Right atrium auricular region (tissue), 2 donors: Measurements from ENCODE around the gene RNF125. TPM values are rescaled to one million over a fixed set of nuclear protein-coding genes. Genes with fewer than 3 reads are reported as not detected.

Experiments used
- DNase-seq: peaks from one replicate; pipeline ENCODE4 v3.0.0-alpha.2; 2019; ENCODE audit warnings: low spot score
- H3K27ac ChIP-seq, 2 donors: fragments of 200-600 bp; sonication (generic); 1 replicate in 1 of 2; 2 replicates in 1 of 2; pipeline ENCODE4 v1.5.1; 2016 to 2019
- H3K27me3 ChIP-seq, 2 donors: fragments of 200-600 bp; sonication (generic); one replicate each; pipeline versions ENCODE4 v1.5.1 to v1.6.0; 2017 to 2019
- H3K36me3 ChIP-seq: fragments of 200-600 bp; sonication (generic); one replicate; pipeline ENCODE4 v1.5.1; 2016
- H3K4me1 ChIP-seq, 2 donors: fragments of 200-600 bp; sonication (generic); one replicate each; pipeline versions ENCODE4 v1.5.1 to v1.6.0; 2017 to 2019
- H3K4me3 ChIP-seq, 2 donors: fragments of 200-600 bp; sonication (generic); 1 replicate in 1 of 2; 2 replicates in 1 of 2; pipeline ENCODE4 v1.5.1; 2017 to 2019; ENCODE audit warnings: mild to moderate bottlenecking in 1 of 2, moderate library complexity in 1 of 2
- H3K9me3 ChIP-seq, 2 donors: fragments of 200-600 bp; sonication (generic); one replicate each; pipeline ENCODE4 v1.5.1; 2019
- total RNA-seq, 2 donors: library from RNA; depleted of rRNA; stranded (reverse); fragments of >200 nt; gene quantifications; one replicate each; pipeline ENCODE4 v1.1.0, GENCODE V29; 2016
- TF ChIP-seq, protein P1 (sequence below), 2 donors: fragments of 200-600 bp; sonication (generic); IDR thresholded peaks; one replicate each; pipeline ENCODE4 v1.5.1; 2019; ENCODE audit warnings: antibody characterized with exemption in 2 of 2

RNF125 gene
- total RNA-seq, 2 donors from 2014 or later: 1.7 to 5.6 TPM

- no peaks in the 10 kb centered on the region for H3K36me3 ChIP-seq
- no peak overlapping the region for H3K27ac ChIP-seq
- H3K9me3 ChIP-seq: peaks cover 0 to 12% of the 10 kb centered on the region in 2 donors
- TF ChIP-seq, protein P1, sequence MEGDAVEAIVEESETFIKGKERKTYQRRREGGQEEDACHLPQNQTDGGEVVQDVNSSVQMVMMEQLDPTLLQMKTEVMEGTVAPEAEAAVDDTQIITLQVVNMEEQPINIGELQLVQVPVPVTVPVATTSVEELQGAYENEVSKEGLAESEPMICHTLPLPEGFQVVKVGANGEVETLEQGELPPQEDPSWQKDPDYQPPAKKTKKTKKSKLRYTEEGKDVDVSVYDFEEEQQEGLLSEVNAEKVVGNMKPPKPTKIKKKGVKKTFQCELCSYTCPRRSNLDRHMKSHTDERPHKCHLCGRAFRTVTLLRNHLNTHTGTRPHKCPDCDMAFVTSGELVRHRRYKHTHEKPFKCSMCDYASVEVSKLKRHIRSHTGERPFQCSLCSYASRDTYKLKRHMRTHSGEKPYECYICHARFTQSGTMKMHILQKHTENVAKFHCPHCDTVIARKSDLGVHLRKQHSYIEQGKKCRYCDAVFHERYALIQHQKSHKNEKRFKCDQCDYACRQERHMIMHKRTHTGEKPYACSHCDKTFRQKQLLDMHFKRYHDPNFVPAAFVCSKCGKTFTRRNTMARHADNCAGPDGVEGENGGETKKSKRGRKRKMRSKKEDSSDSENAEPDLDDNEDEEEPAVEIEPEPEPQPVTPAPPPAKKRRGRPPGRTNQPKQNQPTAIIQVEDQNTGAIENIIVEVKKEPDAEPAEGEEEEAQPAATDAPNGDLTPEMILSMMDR (IDR thresholded peaks at IDR 0.05): no peak
- peaks cover 0 to 5% of the 10 kb centered on the region in 2 donors for H3K4me1 ChIP-seq
- DNase-seq: no peak
- no peaks in the 10 kb centered on the region for H3K27me3 ChIP-seq
- no peak overlapping the region for H3K4me3 ChIP-seq
These were observed 40.0 kb upstream of the RNF125 start for GRCh38 chr18:31978616-31979015.

- Histone ChIP-seq H3K4me3 (no peak overlapping the region), H3K27ac (no peak overlapping the region), H3K27me3 (no peaks in the 10 kb centered on the region), H3K9me3 (peaks cover 0 to under 1% of the 10 kb centered on the region in 2 donors), H3K36me3 (no peaks in the 10 kb centered on the region), H3K4me1 (peaks cover 0 to 7% of the 10 kb centered on the region in 2 donors)
- no peak for DNase-seq
- TF ChIP-seq, protein P1 (IDR thresholded peaks at IDR 0.05): no peak
These were observed 38.9 kb upstream of the RNF125 start for GRCh38 chr18:31979714-31980113.

DNA sequence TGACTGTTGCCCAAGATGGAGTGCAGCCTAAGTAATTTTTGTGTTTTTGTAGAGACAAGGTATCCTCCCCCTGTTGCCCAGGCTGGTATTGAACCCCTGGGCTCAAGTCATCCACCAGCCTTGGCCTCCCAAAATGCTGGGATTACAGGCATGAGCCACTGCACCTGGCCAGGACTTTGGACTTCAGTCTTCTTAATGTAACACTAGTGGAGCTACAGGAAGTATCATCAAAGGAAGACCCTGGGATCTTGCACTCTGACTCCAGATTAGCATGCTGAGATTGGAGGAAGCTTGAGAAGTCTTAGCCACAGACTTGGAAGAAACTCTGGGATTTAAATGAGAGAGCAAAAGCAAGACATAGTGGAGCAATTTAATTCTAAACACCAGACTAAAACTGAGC lies 37.8 kb upstream of the RNF125 start:
- Histone ChIP-seq H3K4me3 (no peak overlapping the region), H3K4me1 (peaks cover 0 to 7% of the 10 kb centered on the region in 2 donors), H3K36me3 (no peaks in the 10 kb centered on the region), H3K27ac (no peak overlapping the region), H3K9me3 (no peaks in the 10 kb centered on the region), H3K27me3 (no peaks in the 10 kb centered on the region)
- DNase-seq: no peak
- TF ChIP-seq, protein P1 (IDR thresholded peaks at IDR 0.05): no peak

DNA sequence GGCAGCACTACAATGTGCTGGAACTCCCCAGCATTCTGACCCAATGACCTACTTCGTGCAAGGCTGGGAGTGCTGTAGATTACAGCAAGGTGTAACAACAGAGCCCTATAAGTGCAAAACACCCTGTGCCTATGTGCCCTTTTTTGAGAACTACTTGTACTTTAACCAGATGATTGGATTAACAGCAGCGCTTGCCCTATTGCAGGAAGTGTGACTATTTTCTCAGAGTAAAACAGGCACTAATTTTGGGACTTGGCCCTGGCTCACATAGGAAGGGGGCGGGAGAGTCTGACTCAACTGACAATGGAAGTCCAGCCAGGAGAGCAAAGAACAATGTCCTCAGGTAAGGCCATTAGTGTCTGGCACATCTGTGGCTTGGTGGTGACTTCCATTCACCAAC lies 35.6 kb upstream of the RNF125 start:
- Histone ChIP-seq H3K4me3 (no peak overlapping the region), H3K36me3 (no peaks in the 10 kb centered on the region), H3K9me3 (no peaks in the 10 kb centered on the region), H3K27me3 (no peaks in the 10 kb centered on the region), H3K4me1 (peaks cover 0 to 7% of the 10 kb centered on the region in 2 donors), H3K27ac (peak overlapping the region; percentile 41 to 60)
- DNase-seq: no peak
- TF ChIP-seq, protein P1 (IDR thresholded peaks at IDR 0.05): no peak

DNA sequence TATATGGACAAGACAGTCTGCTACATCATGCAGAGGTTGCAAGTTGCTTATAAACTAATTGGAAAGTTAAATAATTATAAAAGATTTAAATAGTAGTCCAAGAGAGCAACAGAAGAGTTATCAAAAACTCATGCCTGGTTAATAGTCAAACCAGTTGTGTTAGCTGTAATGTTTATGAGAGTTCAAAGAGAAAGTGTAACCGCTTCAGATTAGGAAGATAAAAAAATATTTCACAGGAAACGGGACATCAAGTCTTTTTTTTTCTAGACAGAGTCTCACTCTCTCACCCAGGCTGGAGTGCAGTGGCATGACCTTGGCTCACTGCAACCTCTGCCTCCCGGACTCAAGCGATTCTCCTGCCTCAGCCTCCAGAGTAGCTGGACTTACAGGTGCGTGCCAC lies 34.6 kb upstream of the RNF125 start:
- no peaks in the 10 kb centered on the region for H3K36me3 ChIP-seq
- TF ChIP-seq, protein P1 (IDR thresholded peaks at IDR 0.05): no peak
- no peaks in the 10 kb centered on the region for H3K27me3 ChIP-seq
- peaks cover 0 to 7% of the 10 kb centered on the region in 2 donors for H3K4me1 ChIP-seq
- no peak overlapping the region for H3K4me3 ChIP-seq
- DNase-seq: no peak
- H3K9me3 ChIP-seq: no peaks in the 10 kb centered on the region
- peak overlapping the region; percentile 41 to 60 for H3K27ac ChIP-seq

- TF ChIP-seq, protein P1 (IDR thresholded peaks at IDR 0.05): no peak
- H3K27me3 ChIP-seq: no peaks in the 10 kb centered on the region
- H3K4me3 ChIP-seq: no peak overlapping the region
- peaks cover 0 to 21% of the 10 kb centered on the region in 2 donors for H3K4me1 ChIP-seq
- H3K9me3 ChIP-seq: no peaks in the 10 kb centered on the region
- no peak for DNase-seq
- H3K27ac ChIP-seq: no peak overlapping the region
- no peaks in the 10 kb centered on the region for H3K36me3 ChIP-seq
These were observed 27.8 kb upstream of the RNF125 start for GRCh38 chr18:31990823-31991222.
